Hepatocyte (in vitro differentiated cells): Measurements from ENCODE around the gene CLEC4D.

Source experiments
- EZH2 ChIP-seq: fragments of 200-600 bp; sonication (generic); IDR thresholded peaks from 2 replicates; pipeline ENCODE4 v1.6.1; 2016; ENCODE audit warnings: antibody characterized with exemption, mild to moderate bottlenecking, borderline replicate concordance
- EZH2phosphoT487 ChIP-seq: fragments of 200-600 bp; sonication (generic); IDR thresholded peaks from one replicate; pipeline ENCODE4 v1.6.1; 2018; ENCODE audit warnings: antibody characterized with exemption, mild to moderate bottlenecking, low read depth, moderate library complexity; ENCODE audit not compliant: unreplicated experiment, severe bottlenecking
- TF ChIP-seq, protein P1 (sequence below): fragments of 200-600 bp; sonication (generic); IDR thresholded peaks from 2 replicates; pipeline ENCODE4 v1.5.1; 2016; ENCODE audit warnings: antibody characterized with exemption, mild to moderate bottlenecking; ENCODE audit not compliant: poor library complexity

DNA sequence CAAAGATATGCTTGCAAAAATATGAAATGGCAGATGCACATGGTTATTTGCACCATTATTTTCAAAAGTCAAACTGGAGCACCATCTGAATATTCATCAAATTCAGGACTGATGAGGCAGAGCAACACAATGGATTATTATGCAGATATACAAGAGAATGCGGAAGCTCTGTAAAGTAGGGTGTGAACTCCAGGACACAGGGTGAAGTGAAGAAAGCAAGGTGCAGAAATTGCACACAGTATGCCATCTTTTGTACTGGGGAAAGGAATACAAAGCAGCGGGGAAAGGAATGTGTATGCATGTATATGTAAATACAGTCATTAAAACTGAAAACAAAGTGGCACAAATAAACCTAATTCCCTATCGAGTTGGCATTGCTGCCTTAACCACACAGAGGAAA lies 50.1 kb downstream of the CLEC4D start:
- TF ChIP-seq, protein P1, sequence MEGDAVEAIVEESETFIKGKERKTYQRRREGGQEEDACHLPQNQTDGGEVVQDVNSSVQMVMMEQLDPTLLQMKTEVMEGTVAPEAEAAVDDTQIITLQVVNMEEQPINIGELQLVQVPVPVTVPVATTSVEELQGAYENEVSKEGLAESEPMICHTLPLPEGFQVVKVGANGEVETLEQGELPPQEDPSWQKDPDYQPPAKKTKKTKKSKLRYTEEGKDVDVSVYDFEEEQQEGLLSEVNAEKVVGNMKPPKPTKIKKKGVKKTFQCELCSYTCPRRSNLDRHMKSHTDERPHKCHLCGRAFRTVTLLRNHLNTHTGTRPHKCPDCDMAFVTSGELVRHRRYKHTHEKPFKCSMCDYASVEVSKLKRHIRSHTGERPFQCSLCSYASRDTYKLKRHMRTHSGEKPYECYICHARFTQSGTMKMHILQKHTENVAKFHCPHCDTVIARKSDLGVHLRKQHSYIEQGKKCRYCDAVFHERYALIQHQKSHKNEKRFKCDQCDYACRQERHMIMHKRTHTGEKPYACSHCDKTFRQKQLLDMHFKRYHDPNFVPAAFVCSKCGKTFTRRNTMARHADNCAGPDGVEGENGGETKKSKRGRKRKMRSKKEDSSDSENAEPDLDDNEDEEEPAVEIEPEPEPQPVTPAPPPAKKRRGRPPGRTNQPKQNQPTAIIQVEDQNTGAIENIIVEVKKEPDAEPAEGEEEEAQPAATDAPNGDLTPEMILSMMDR, result no peak
- TF ChIP-seq EZH2, result no peak
- no peak for TF ChIP-seq EZH2phosphoT487
